NCI-H146 treated with DMSO at 0.1 percent for 48 hours (cell line): Measurements from ENCODE around the gene GVQW3.
A peak's percentile ranks its signal among the peaks of the same experiment; 100 is the strongest.

ENCODE experiments used
- DNase-seq: peaks from one replicate; lab custom pipeline; 2025; ENCODE audit not compliant: unreplicated experiment; lab: John Stamatoyannopoulos, UW

GVQW3 gene

GRCh38 chr11:76380977-76381719, at the start of gene GVQW3, which contains the start of gene THAP12:
Gene GVQW3, plus strand, starts transcription at chr11:76381323. Its CDS starts 506 bp downstream, at chr11:76381829.
Gene THAP12, minus strand, starts transcription at chr11:76381132. Its CDS starts 296 bp downstream, at chr11:76380836.
- DNase-seq, result peak; percentile 87

GRCh38 chr11:76334826-76335389, 46.2 kb upstream of the GVQW3 start:
- no peak for DNase-seq

GRCh38 chr11:76335842-76336241, 45.3 kb upstream of the GVQW3 start:
- no peak for DNase-seq

GRCh38 chr11:76336597-76336996, 44.5 kb upstream of the GVQW3 start:
- no peak for DNase-seq

GRCh38 chr11:76337469-76337868, 43.7 kb upstream of the GVQW3 start:
- DNase-seq, result no peak

- DNase-seq, result no peak
Measured at GRCh38 chr11:76337923-76338322, 43.2 kb upstream of the GVQW3 start.

- DNase-seq, result no peak
Measured at GRCh38 chr11:76339221-76339620, 41.9 kb upstream of the GVQW3 start.

GRCh38 chr11:76347466-76347865, 33.7 kb upstream of the GVQW3 start:
- no peak for DNase-seq

- DNase-seq, result no peak
Measured at GRCh38 chr11:76348348-76348747, 32.8 kb upstream of the GVQW3 start.

GRCh38 chr11:76355172-76355571, 26.0 kb upstream of the GVQW3 start:
- DNase-seq, result no peak

- DNase-seq, result no peak
Measured at GRCh38 chr11:76361374-76361773, 19.7 kb upstream of the GVQW3 start.

GRCh38 chr11:76361776-76362175, 19.3 kb upstream of the GVQW3 start:
- DNase-seq, result no peak

GRCh38 chr11:76362716-76363115, 18.4 kb upstream of the GVQW3 start:
- DNase-seq, result no peak

- DNase-seq, result no peak
Measured at GRCh38 chr11:76365038-76365679, 16.0 kb upstream of the GVQW3 start.

- no peak for DNase-seq
Measured at GRCh38 chr11:76368490-76368889, 12.6 kb upstream of the GVQW3 start.

- DNase-seq, result no peak
Measured at GRCh38 chr11:76369406-76369805, 11.7 kb upstream of the GVQW3 start.

- no peak for DNase-seq
Measured at GRCh38 chr11:76371170-76371569, 10.0 kb upstream of the GVQW3 start.

GRCh38 chr11:76376746-76377558, 4.2 kb upstream of the GVQW3 start:
- DNase-seq, result no peak

- DNase-seq, result no peak
Measured at GRCh38 chr11:76379807-76380158, 1.3 kb upstream of the GVQW3 start.

- DNase-seq, result no peak
Measured at GRCh38 chr11:76380159-76380976, 755 bp upstream of the GVQW3 start.

GRCh38 chr11:76382209-76382608, 1.1 kb downstream of the GVQW3 start:
- no peak for DNase-seq
